ENCODE data around the gene TBX20. TPM values are rescaled to one million over a fixed set of nuclear protein-coding genes. Genes with fewer than 3 reads are reported as not detected.

Gene TBX20
- total RNA-seq, 2 experiments from 2014 or later: 0.17 TPM; not detected in 1

- H3K9me3 Mint-ChIP-seq: peaks cover 3% of the 10 kb centered on the region
- ATAC-seq (ENCODE audit: poor library complexity) (no peak), DNase-seq (no peak)
- H3K4me1 Mint-ChIP-seq (ENCODE audit: low read depth): no peaks in the 10 kb centered on the region
- ChIA-PET POLR2A (no interaction called here), CTCF (no interaction called here)
- H3K4me1 ChIP-seq (ENCODE audit: insufficient read depth, low read length): no peaks in the 10 kb centered on the region
- intact Hi-C loops (cut with DNase I, micrococcal nuclease): no loop called here
- TF ChIP-seq, protein P1, sequence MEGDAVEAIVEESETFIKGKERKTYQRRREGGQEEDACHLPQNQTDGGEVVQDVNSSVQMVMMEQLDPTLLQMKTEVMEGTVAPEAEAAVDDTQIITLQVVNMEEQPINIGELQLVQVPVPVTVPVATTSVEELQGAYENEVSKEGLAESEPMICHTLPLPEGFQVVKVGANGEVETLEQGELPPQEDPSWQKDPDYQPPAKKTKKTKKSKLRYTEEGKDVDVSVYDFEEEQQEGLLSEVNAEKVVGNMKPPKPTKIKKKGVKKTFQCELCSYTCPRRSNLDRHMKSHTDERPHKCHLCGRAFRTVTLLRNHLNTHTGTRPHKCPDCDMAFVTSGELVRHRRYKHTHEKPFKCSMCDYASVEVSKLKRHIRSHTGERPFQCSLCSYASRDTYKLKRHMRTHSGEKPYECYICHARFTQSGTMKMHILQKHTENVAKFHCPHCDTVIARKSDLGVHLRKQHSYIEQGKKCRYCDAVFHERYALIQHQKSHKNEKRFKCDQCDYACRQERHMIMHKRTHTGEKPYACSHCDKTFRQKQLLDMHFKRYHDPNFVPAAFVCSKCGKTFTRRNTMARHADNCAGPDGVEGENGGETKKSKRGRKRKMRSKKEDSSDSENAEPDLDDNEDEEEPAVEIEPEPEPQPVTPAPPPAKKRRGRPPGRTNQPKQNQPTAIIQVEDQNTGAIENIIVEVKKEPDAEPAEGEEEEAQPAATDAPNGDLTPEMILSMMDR (IDR thresholded peaks at IDR 0.05): no peak
- no peak overlapping the region for H3K27ac Mint-ChIP-seq
- no peak overlapping the region for H3K4me3 Mint-ChIP-seq
- H3K9me3 ChIP-seq (ENCODE audit: control insufficient read depth in 1 of 2, insufficient read depth in 1 of 2, low read length in 2 of 2): no peaks in the 10 kb centered on the region
- H3K27me3 ChIP-seq (ENCODE audit: control insufficient read depth in 1 of 2, insufficient read depth in 2 of 2, low read length in 2 of 2): peaks cover 3 to 6% of the 10 kb centered on the region in 2 experiments
- no peaks in the 10 kb centered on the region for H3K36me3 Mint-ChIP-seq (ENCODE audit: low read depth)
- H3K27ac ChIP-seq (ENCODE audit: low read depth in 1 of 2, low read length in 2 of 2): no peak overlapping the region
- no peaks in the 10 kb centered on the region for H3K36me3 ChIP-seq (ENCODE audit: insufficient read depth, low read length)
- peaks cover 58% of the 10 kb centered on the region for H3K27me3 Mint-ChIP-seq
- H3K4me3 ChIP-seq (ENCODE audit: low read length): no peak overlapping the region
These were observed 23.5 kb upstream of the TBX20 start for GRCh38 chr7:35277359-35277758.

DNA sequence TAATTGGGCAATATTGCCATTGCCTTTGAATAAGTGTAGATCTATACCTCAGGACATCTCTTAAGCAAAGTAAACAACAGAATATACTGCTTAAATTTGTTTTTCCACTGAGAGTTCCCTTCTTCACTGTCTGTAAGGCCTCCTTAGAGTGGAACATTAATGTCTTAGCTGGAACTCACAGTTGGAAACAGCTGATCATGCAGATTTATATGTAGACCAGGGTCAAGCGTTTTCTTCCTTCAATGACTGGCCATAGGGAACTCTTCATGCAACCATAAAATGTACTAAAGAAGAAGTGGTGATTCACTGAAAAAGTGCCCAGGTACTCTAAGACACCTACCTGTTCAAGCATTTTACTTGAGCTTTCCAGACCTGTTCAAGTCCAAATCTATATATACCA lies 18.3 kb upstream of the TBX20 start:
- Mint-ChIP-seq H3K36me3 (ENCODE audit: low read depth) (no peaks in the 10 kb centered on the region), H3K9me3 (peaks cover 7% of the 10 kb centered on the region), H3K27ac (no peak overlapping the region), H3K4me1 (ENCODE audit: low read depth) (no peaks in the 10 kb centered on the region), H3K27me3 (peaks cover 48% of the 10 kb centered on the region), H3K4me3 (no peak overlapping the region)
- peaks cover 0 to 11% of the 10 kb centered on the region in 2 experiments for H3K27me3 ChIP-seq (ENCODE audit: control insufficient read depth in 1 of 2, insufficient read depth in 2 of 2, low read length in 2 of 2)
- TF ChIP-seq, protein P1 (IDR thresholded peaks at IDR 0.05): no peak
- intact Hi-C loops (cut with DNase I, micrococcal nuclease): no loop called here
- DNase-seq (no peak), ATAC-seq (ENCODE audit: poor library complexity) (no peak)
- ChIA-PET CTCF (no interaction called here), POLR2A (no interaction called here)
- H3K4me3 ChIP-seq (ENCODE audit: low read length): no peak overlapping the region
- no peak overlapping the region for H3K27ac ChIP-seq (ENCODE audit: low read depth in 1 of 2, low read length in 2 of 2)
- no peaks in the 10 kb centered on the region for H3K9me3 ChIP-seq (ENCODE audit: control insufficient read depth in 1 of 2, insufficient read depth in 1 of 2, low read length in 2 of 2)
- H3K36me3 ChIP-seq (ENCODE audit: insufficient read depth, low read length): no peaks in the 10 kb centered on the region
- H3K4me1 ChIP-seq (ENCODE audit: insufficient read depth, low read length): no peaks in the 10 kb centered on the region

GRCh38 chr7:35268953-35269352 lies 15.1 kb upstream of the TBX20 start:
- Histone ChIP-seq H3K4me1 (ENCODE audit: insufficient read depth, low read length) (no peaks in the 10 kb centered on the region), H3K9me3 (ENCODE audit: control insufficient read depth in 1 of 2, insufficient read depth in 1 of 2, low read length in 2 of 2) (no peaks in the 10 kb centered on the region), H3K27me3 (ENCODE audit: control insufficient read depth in 1 of 2, insufficient read depth in 2 of 2, low read length in 2 of 2) (peaks cover 8 to 22% of the 10 kb centered on the region in 2 experiments), H3K36me3 (ENCODE audit: insufficient read depth, low read length) (no peaks in the 10 kb centered on the region), H3K27ac (ENCODE audit: low read depth in 1 of 2, low read length in 2 of 2) (no peak overlapping the region), H3K4me3 (ENCODE audit: low read length) (no peak overlapping the region)
- ATAC-seq (ENCODE audit: poor library complexity): no peak
- H3K9me3 Mint-ChIP-seq: peaks cover 7% of the 10 kb centered on the region
- ChIA-PET POLR2A (no interaction called here), CTCF (no interaction called here)
- TF ChIP-seq, protein P1 (IDR thresholded peaks at IDR 0.05): no peak
- intact Hi-C loops (cut with DNase I, micrococcal nuclease): no loop called here
- peaks cover 59% of the 10 kb centered on the region for H3K27me3 Mint-ChIP-seq
- H3K36me3 Mint-ChIP-seq (ENCODE audit: low read depth): no peaks in the 10 kb centered on the region
- no peak overlapping the region for H3K4me3 Mint-ChIP-seq
- DNase-seq: no peak
- no peaks in the 10 kb centered on the region for H3K4me1 Mint-ChIP-seq (ENCODE audit: low read depth)
- no peak overlapping the region for H3K27ac Mint-ChIP-seq
